ENCODE results near the gene TCEA2. TPM values are rescaled to one million over a fixed set of nuclear protein-coding genes. Genes with fewer than 3 reads are reported as not detected.

TCEA2 gene
- total and polyA plus RNA-seq, 2 of the 13 experiments (the other 11 are each of a cell fraction or from before 2014, with no cell fraction given): 28.1 to 33.7 TPM

DNA sequence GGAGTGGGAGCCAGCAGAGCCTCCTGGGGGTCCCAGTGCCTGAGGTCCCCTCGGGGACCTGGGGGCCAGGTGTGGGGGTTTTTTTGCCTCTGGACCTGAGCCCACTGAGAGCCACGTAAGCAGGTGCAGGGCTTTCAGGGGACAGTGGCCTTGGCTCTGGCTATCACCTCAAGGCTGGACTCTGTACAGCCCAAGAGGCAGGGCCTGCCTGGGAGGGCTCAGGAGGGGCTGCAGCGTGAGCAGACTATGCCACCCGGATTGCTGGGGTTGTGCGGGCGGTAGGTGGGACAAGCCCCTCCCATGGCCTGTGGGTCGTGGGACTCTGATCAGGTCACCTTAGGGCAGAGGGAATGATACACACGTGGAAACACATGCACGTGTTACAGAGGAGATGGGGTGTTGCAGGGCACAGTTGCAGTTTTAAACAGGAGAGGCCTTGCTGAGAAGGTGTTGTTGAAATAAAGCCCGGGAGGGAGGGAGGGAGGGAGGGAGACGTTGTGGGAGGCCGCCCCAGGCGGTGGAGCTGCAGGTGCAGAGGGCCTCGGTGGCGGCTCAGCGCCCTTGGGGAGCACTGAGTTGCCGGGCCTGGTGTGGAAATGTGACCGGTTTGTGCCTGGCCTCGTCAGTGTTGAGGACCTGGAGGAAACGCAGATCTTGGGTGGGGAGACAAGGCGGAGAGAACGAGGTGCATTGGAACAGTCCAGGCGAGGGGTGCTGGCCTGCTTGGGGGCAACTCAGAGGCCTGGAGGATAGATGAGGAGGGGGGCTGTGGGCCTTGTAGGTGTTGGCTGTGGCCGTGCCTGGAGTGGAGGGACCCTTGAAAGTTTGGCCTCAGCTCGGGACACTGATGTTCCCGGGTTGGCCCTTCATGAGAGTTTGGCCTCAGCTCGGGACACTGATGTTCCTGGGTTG is 2.3 kb downstream of the TCEA2 start (continued):
- TF ChIP-seq SRSF4 (IDR thresholded peaks at IDR 0.05; ENCODE audit: low read depth, low read length, poor library complexity, severe bottlenecking) (no peak), DR1 (CRISPR knock-in tag; IDR thresholded peaks at IDR 0.05) (0 out of 2 replicates have a peak, but pooled peaks have one; percentile 18), ZNF343 (CRISPR knock-in tag; IDR thresholded peaks at IDR 0.05) (0 out of 2 replicates have a peak, but pooled peaks have one; percentile 56), SMYD3 (CRISPR knock-in tag; IDR thresholded peaks at IDR 0.05) (0 out of 2 replicates have a peak, but pooled peaks have one; percentile 34), ZNF3 (CRISPR knock-in tag; IDR thresholded peaks at IDR 0.05) (no peak), ZNF12 (CRISPR knock-in tag; IDR thresholded peaks at IDR 0.05) (0 out of 2 replicates have a peak, but pooled peaks have one; percentile 14), EP300 (IDR thresholded peaks at IDR 0.05; ENCODE audit: low read depth in 2 of 2, low read length in 2 of 2) (no peak), EP300 (CRISPR knock-in tag; IDR thresholded peaks at IDR 0.05; ENCODE audit: borderline replicate concordance) (0 out of 2 replicates have a peak, but pooled peaks have one; percentile 15), ZNF484 (CRISPR knock-in tag; IDR thresholded peaks at IDR 0.05; ENCODE audit: borderline replicate concordance, low read depth) (0 out of 2 replicates have a peak, but pooled peaks have one; percentile 16), SNAI1 (CRISPR knock-in tag; IDR thresholded peaks at IDR 0.05; ENCODE audit: borderline replicate concordance) (peak; percentile 89; the same call in 1 of the 2 replicates), ZNF383 (CRISPR knock-in tag; IDR thresholded peaks at IDR 0.05; ENCODE audit: borderline replicate concordance) (no peak), MLLT10 (CRISPR knock-in tag; IDR thresholded peaks at IDR 0.05) (no peak), MAZ (IDR thresholded peaks at IDR 0.05; ENCODE audit: borderline replicate concordance, low read depth, low read length) (0 out of 2 replicates have a peak, but pooled peaks have one; percentile 19), MAZ (CRISPR knock-in tag; IDR thresholded peaks at IDR 0.05; ENCODE audit: low read depth) (peak; percentile 84), KLF6 (CRISPR knock-in tag; IDR thresholded peaks at IDR 0.05) (no peak), ETV5 (CRISPR knock-in tag; IDR thresholded peaks at IDR 0.05; ENCODE audit: borderline replicate concordance) (no peak; the same call in none of the 2 replicates), RAD21 (CRISPR knock-in tag; IDR thresholded peaks at IDR 0.05) (peak; percentile 25; the same call in 1 of the 2 replicates)
- TF ChIP-seq, protein P1, sequence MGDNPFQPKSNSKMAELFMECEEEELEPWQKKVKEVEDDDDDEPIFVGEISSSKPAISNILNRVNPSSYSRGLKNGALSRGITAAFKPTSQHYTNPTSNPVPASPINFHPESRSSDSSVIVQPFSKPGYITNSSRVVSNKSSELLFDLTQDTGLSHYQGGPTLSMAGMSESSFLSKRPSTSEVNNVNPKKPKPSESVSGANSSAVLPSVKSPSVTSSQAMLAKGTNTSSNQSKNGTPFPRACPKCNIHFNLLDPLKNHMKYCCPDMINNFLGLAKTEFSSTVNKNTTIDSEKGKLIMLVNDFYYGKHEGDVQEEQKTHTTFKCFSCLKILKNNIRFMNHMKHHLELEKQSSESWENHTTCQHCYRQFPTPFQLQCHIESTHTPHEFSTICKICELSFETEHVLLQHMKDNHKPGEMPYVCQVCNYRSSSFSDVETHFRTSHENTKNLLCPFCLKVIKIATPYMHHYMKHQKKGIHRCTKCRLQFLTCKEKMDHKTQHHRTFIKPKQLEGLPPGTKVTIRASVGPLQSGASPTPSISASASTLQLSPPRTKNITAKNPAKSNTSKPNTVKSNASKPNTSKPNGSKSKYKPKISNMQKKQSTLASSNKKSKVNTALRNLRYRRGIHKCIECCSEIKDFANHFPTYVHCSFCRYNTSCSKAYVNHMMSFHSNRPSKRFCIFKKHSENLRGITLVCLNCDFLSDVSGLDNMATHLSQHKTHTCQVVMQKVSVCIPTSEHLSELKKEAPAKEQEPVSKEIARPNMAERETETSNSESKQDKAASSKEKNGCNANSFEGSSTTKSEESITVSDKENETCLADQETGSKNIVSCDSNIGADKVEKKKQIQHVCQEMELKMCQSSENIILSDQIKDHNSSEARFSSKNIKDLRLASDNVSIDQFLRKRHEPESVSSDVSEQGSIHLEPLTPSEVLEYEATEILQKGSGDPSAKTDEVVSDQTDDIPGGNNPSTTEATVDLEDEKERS (CRISPR knock-in tag; IDR thresholded peaks at IDR 0.05): peak; percentile 74; the same call in 1 of the 2 replicates
- TF ChIP-seq, protein P2, sequence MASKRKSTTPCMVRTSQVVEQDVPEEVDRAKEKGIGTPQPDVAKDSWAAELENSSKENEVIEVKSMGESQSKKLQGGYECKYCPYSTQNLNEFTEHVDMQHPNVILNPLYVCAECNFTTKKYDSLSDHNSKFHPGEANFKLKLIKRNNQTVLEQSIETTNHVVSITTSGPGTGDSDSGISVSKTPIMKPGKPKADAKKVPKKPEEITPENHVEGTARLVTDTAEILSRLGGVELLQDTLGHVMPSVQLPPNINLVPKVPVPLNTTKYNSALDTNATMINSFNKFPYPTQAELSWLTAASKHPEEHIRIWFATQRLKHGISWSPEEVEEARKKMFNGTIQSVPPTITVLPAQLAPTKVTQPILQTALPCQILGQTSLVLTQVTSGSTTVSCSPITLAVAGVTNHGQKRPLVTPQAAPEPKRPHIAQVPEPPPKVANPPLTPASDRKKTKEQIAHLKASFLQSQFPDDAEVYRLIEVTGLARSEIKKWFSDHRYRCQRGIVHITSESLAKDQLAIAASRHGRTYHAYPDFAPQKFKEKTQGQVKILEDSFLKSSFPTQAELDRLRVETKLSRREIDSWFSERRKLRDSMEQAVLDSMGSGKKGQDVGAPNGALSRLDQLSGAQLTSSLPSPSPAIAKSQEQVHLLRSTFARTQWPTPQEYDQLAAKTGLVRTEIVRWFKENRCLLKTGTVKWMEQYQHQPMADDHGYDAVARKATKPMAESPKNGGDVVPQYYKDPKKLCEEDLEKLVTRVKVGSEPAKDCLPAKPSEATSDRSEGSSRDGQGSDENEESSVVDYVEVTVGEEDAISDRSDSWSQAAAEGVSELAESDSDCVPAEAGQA (IDR thresholded peaks at IDR 0.05; ENCODE audit: low read depth): peak; percentile 61; the same call in 1 of the 2 replicates
- TF ChIP-seq, protein P2 (CRISPR knock-in tag; IDR thresholded peaks at IDR 0.05; ENCODE audit: borderline replicate concordance): no peak
